Common myeloid progenitor, CD34-positive (primary cell): ENCODE results near the gene SLC25A43.
"Not testable (repeated sequence)": the region's sequence is repeated elsewhere in the genome, so short reads cannot be mapped to it uniquely, and the experiment has no call there.

ENCODE experiments used
- CTCF ChIA-PET: fragments of 350-600 bp; sonication (Branson Sonifier 250); formaldehyde crosslinking; loops from one replicate; lab custom pipeline; 2021; ENCODE audit warnings: antibody characterized with exemption; lab: Charles Lee
- POLR2A ChIA-PET: fragments of 350-600 bp; sonication (Branson Sonifier 250); formaldehyde crosslinking; loops from one replicate; lab custom pipeline; 2021; ENCODE audit warnings: antibody characterized with exemption; lab: Charles Lee
- DNase-seq, 3 donors: peaks; one replicate each; pipeline versions ENCODE4 v3.0.0 to v3.0.0-alpha.2; 2013
- H3K27ac ChIP-seq, 2 experiments: 1 replicate in 1 of 2; 2 replicates in 1 of 2; pipeline ENCODE4 v1.7.0; 2013; ENCODE audit warnings: inconsistent platforms in 2 of 2, low read length in 2 of 2, mild to moderate bottlenecking in 2 of 2, low read depth in 1 of 2, moderate library complexity in 1 of 2; ENCODE audit not compliant: severe bottlenecking in 2 of 2, insufficient read depth in 1 of 2, poor library complexity in 1 of 2
- H3K27me3 ChIP-seq, 5 experiments: replicated peaks in 2 of 5; 1 replicate in 3 of 5; 2 replicates in 2 of 5; pipeline versions ENCODE4 v1.6.1 to v1.7.0; 2013; ENCODE audit warnings: low read length in 4 of 5, mild to moderate bottlenecking in 2 of 5, moderate library complexity in 2 of 5, inconsistent platforms in 1 of 5; ENCODE audit not compliant: insufficient read depth in 5 of 5, control insufficient read depth in 4 of 5
- H3K36me3 ChIP-seq, 4 experiments: 1 replicate in 2 of 4; 2 replicates in 2 of 4; pipeline versions ENCODE4 v1.6.1 to v1.7.0; 2013; ENCODE audit warnings: low read length in 3 of 4, control low read depth in 1 of 4, mild to moderate bottlenecking in 1 of 4; ENCODE audit not compliant: control insufficient read depth in 4 of 4, insufficient read depth in 4 of 4
- H3K4me1 ChIP-seq, 4 experiments: 1 replicate in 3 of 4; 2 replicates in 1 of 4; pipeline versions ENCODE4 v1.6.1 to v1.7.1; 2013; ENCODE audit warnings: low read length in 3 of 4, mild to moderate bottlenecking in 3 of 4, control low read depth in 1 of 4, inconsistent platforms in 1 of 4, moderate library complexity in 1 of 4; ENCODE audit not compliant: control insufficient read depth in 4 of 4, insufficient read depth in 4 of 4; ENCODE audit errors: control extremely low read depth in 1 of 4
- H3K4me3 ChIP-seq, 7 experiments: 1 replicate in 4 of 7; 2 replicates in 3 of 7; pipeline versions ENCODE4 v1.5.1 to v1.7.0; 2013; ENCODE audit warnings: mild to moderate bottlenecking in 7 of 7, low read length in 6 of 7, moderate library complexity in 6 of 7, inconsistent platforms in 2 of 7, low read depth in 2 of 7, control low read depth in 1 of 7; ENCODE audit not compliant: insufficient read depth in 4 of 7, control insufficient read depth in 1 of 7; ENCODE audit errors: extremely low read depth in 1 of 7
- H3K9me3 ChIP-seq, 5 experiments: 1 replicate in 4 of 5; 2 replicates in 1 of 5; pipeline versions ENCODE4 v1.6.1 to v1.7.1; 2013; ENCODE audit warnings: low read length in 4 of 5, mild to moderate bottlenecking in 2 of 5, inconsistent platforms in 1 of 5, low read depth in 1 of 5, moderate library complexity in 1 of 5; ENCODE audit not compliant: control insufficient read depth in 4 of 5, insufficient read depth in 2 of 5; ENCODE audit errors: control extremely low read depth in 1 of 5
- WGBS: methylation state at CpG from one replicate; pipeline ENCODE4 v1.1.5; 2013; ENCODE audit not compliant: insufficient coverage; 5-methylcytosine and 5-hydroxymethylcytosine counted together

Gene SLC25A43

DNA sequence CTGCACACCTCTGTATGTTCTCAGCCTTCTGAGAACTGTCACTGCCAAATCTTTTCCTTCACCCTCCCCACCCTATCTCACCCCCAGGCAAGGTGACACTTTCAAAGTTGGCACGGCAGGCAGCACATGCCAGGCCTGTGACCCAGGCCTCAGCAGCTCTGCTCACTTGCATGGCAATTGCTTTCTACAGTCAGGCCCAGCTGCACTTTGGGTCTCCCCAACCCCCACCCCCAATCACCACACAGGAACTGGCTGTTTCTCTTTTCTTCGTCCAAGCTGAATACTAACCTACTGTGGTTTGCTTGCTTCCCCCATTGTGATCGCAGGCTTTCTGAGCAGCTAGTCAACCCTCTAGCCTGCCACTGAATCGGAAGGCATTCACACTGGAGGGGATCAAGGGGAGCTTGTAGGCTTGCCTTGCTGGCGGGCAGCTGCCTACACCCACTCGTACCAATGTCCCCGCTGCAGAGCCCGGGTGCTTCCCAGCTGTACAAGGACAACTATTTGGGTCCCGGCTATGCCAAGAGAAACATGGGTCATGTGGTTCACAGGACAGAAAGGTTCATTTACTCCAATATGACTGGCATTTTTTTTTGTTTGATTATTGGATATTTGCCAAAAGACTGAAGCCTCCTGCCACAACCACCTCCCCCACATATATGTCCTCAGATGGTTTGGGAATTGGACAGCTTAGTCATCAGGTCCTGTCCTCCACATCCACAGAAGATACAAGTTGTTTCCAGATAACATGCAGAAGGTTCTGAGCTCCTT lies 28.1 kb downstream of the SLC25A43 start:
- 38% methylated on average over 4 of the region's 9 CpGs for WGBS
- H3K4me3 ChIP-seq, result peak overlapping the region in 3 of 7 experiments; percentile 23 to 55 (median 33)
- peak; percentile 50 to 88 (median 86) for DNase-seq
- H3K27me3 ChIP-seq, result no peaks in the 10 kb centered on the region
- CTCF ChIA-PET, result interaction anchor here (0.6 to 2.5 kb wide), 6 partner anchors 9 to 179 kb away, joined by 3 to 9 read pairs (median 3); partner anchors contain the start of gene SLC25A5
- no peaks in the 10 kb centered on the region for H3K9me3 ChIP-seq
- peaks cover 0 to 34% (median 28%) of the 10 kb centered on the region in 4 experiments for H3K4me1 ChIP-seq
- no peaks in the 10 kb centered on the region for H3K36me3 ChIP-seq
- H3K27ac ChIP-seq, result peak overlapping the region in 1 of 2 experiments; percentile 55
- POLR2A ChIA-PET, result interaction anchor here (0.6 kb wide), 1 partner anchor 34 kb away, joined by 3 read pairs; no protein-coding TSS in a partner anchor

DNA sequence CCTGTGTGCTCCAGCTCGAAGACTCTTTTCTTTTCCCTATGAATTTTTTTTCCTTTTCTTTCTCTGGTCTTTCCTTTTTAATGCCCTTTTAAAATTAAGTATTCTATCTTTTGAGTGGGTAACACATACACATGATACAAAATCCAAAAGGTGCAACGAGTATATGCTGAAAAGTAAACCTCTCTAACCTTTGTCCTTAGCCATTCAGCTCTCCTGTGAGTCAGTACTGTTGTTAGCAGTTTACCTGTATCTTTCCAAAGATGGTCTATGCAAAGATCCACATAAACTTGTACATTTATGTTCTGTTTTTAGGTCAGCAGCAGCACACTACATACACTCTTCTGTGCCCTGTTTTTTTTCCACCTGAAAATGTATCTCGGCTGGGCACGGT lies 28.7 kb downstream of the SLC25A43 start:
- H3K4me3 ChIP-seq, result no peak overlapping the region
- WGBS, result 33% methylated on average over 1 of the region's 4 CpGs
- DNase-seq, result peak in 1 of 3 donors; percentile 2
- ChIA-PET CTCF (interaction anchor here (0.9 to 2.5 kb wide), 4 partner anchors 9 to 55 kb away, joined by 3 to 9 read pairs (median 4); partner anchors contain the start of gene SLC25A5), POLR2A (no interaction called here)
- H3K9me3 ChIP-seq, result no peaks in the 10 kb centered on the region
- H3K27ac ChIP-seq, result no peak overlapping the region
- peaks cover 0 to 34% (median 28%) of the 10 kb centered on the region in 4 experiments for H3K4me1 ChIP-seq
- H3K27me3 ChIP-seq, result no peaks in the 10 kb centered on the region
- H3K36me3 ChIP-seq, result no peaks in the 10 kb centered on the region

DNA sequence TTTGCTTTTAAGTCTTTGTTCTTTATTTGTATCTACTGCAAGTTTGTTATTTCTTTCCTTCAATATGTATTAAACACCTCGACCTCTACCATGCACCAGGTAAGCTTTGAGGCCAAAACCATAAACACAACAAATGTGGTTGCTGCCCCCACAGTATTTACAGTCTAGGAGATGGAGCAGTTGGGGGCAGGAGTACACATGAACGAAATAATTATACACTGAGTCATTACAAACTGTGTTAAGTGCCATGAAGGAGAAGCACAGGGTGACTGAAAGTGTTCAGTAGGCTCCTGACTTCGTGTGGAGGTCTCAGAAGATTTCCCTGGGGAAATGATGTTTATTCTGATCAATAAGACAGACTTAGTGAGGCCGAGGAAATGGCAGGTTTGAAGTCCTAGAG lies 30.3 kb downstream of the SLC25A43 start:
- CTCF ChIA-PET, result interaction anchor here (2.9 kb wide), 1 partner anchor 40 kb away, joined by 6 read pairs; no protein-coding TSS in a partner anchor
- 45% methylated on average over 2 of the region's 4 CpGs for WGBS
- H3K4me1 ChIP-seq, result peaks cover 0 to 34% (median 28%) of the 10 kb centered on the region in 4 experiments

DNA sequence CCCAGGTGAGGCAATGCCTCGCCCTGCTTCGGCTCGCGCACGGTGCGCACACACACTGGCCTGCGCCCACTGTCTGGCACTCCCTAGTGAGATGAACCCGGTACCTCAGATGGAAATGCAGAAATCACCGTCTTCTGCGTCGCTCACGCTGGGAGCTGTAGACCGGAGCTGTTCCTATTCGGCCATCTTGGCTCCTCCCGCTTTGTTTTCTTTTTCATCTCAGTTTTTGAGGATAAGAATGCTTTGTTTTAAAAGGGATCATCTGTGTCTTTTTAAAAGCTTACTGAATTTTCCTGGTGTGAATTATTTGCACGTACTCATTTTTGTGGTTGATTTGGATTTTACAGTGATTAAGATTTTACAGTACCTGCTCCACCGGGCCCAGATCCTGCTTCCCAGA lies 42.2 kb downstream of the SLC25A43 start:
- H3K36me3 ChIP-seq, H3K27me3 ChIP-seq, DNase-seq, H3K27ac ChIP-seq, H3K4me3 ChIP-seq, POLR2A ChIA-PET, H3K9me3 ChIP-seq, CTCF ChIA-PET, H3K4me1 ChIP-seq: not testable (repeated sequence)
- WGBS, result 100% methylated on average over 2 of the region's 17 CpGs

More for the DNA sequence above, 30.3 kb downstream of the SLC25A43 start:
- no peaks in the 10 kb centered on the region for H3K36me3 ChIP-seq
- H3K4me3 ChIP-seq, result no peak overlapping the region
- POLR2A ChIA-PET, result no interaction called here
- no peak for DNase-seq
- no peaks in the 10 kb centered on the region for H3K9me3 ChIP-seq
- no peaks in the 10 kb centered on the region for H3K27me3 ChIP-seq
- no peak overlapping the region for H3K27ac ChIP-seq

DNA sequence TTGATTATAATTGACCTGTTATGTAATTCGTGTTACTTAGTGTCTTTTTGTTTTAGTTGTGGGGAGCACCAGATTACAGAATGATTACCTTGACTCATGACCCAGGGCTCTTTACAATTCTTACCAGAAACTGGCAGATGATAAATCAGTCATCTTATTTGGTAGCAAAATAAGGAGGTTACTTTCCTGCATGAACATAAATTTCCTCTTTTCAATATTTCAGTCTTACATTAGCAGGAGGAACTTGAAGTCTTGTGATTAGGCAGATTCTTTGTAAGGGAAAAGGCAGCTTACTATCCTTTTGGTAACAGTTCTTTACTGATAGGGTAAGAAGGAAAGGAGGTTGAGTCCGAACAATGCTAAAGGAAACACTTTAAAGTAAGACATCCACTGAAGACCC lies 43.1 kb downstream of the SLC25A43 start:
- H3K27me3 ChIP-seq, result no peaks in the 10 kb centered on the region
- no peak overlapping the region for H3K4me3 ChIP-seq
- no peaks in the 10 kb centered on the region for H3K4me1 ChIP-seq
- no peaks in the 10 kb centered on the region for H3K36me3 ChIP-seq
- WGBS, result no CpG with 5 or more reads among the region's 2 CpGs
- H3K9me3 ChIP-seq, result no peaks in the 10 kb centered on the region
- peak in 2 of 3 donors; percentile 14 to 23 for DNase-seq
- ChIA-PET POLR2A (no interaction called here), CTCF (no interaction called here)
- no peak overlapping the region for H3K27ac ChIP-seq

- H3K27me3 ChIP-seq, result peaks cover 0 to 2% (median 0%) of the 10 kb centered on the region in 5 experiments
- no peak for DNase-seq
- H3K27ac ChIP-seq, result no peak overlapping the region
- H3K4me1 ChIP-seq, result no peaks in the 10 kb centered on the region
- H3K4me3 ChIP-seq, result no peak overlapping the region
- POLR2A ChIA-PET, result no interaction called here
- H3K9me3 ChIP-seq, result no peaks in the 10 kb centered on the region
- peaks cover 0 to 12% (median 6%) of the 10 kb centered on the region in 4 experiments for H3K36me3 ChIP-seq
- 78% methylated on average over 2 of the region's 4 CpGs for WGBS
- CTCF ChIA-PET, result no interaction called here
Measured at GRCh38 chrX:119453202-119453601, 54.1 kb downstream of the SLC25A43 start.

GRCh38 chrX:119455264-119455663 lies 56.1 kb downstream of the SLC25A43 start:
- H3K27ac ChIP-seq, result no peak overlapping the region
- peaks cover 0 to 12% (median 6%) of the 10 kb centered on the region in 4 experiments for H3K36me3 ChIP-seq
- ChIA-PET POLR2A (no interaction called here), CTCF (no interaction called here)
- no peaks in the 10 kb centered on the region for H3K4me1 ChIP-seq
- no peak for DNase-seq
- peaks cover 0 to 2% (median 0%) of the 10 kb centered on the region in 5 experiments for H3K27me3 ChIP-seq
- no peak overlapping the region for H3K4me3 ChIP-seq
- WGBS, result no CpG with 5 or more reads among the region's 1 CpG
- no peaks in the 10 kb centered on the region for H3K9me3 ChIP-seq
